HUES64 (cell line): ENCODE measurements around the gene EXD1.
"Not testable (repeated sequence)": the region's sequence is repeated elsewhere in the genome, so short reads cannot be mapped to it uniquely, and the experiment has no call there.

ENCODE experiments used
- H3K27ac ChIP-seq: 2 replicates; pipeline ENCODE4 v1.7.0; 2013; ENCODE audit warnings: low read depth, low read length, inconsistent platforms
- H3K27me3 ChIP-seq: 2 replicates; pipeline ENCODE4 v1.6.1; 2013; ENCODE audit warnings: mild to moderate bottlenecking, low read length; ENCODE audit not compliant: insufficient read depth
- H3K36me3 ChIP-seq: 2 replicates; pipeline ENCODE4 v1.6.1; 2013; ENCODE audit warnings: mild to moderate bottlenecking, low read length; ENCODE audit not compliant: insufficient read depth
- H3K4me1 ChIP-seq: 2 replicates; pipeline ENCODE4 v1.6.1; 2013; ENCODE audit warnings: mild to moderate bottlenecking, low read length, moderate library complexity; ENCODE audit not compliant: insufficient read depth
- H3K4me3 ChIP-seq: 2 replicates; pipeline ENCODE4 v1.5.1; 2013; ENCODE audit warnings: mild to moderate bottlenecking, low read length, moderate library complexity
- H3K9ac ChIP-seq: 2 replicates; pipeline ENCODE4 v1.6.1; 2013; ENCODE audit warnings: mild to moderate bottlenecking, low read depth, low read length
- H3K9me3 ChIP-seq: 2 replicates; pipeline ENCODE4 v1.6.1; 2013; ENCODE audit warnings: low read depth, low read length; ENCODE audit not compliant: insufficient read depth
- WGBS: fragments of 150-250, 120-280 bp; methylation state at CpG from one replicate; pipeline ENCODE4 v1.1.7; 2013; ENCODE audit warnings: missing lambda C conversion rate; 5-methylcytosine and 5-hydroxymethylcytosine counted together

Gene EXD1

DNA sequence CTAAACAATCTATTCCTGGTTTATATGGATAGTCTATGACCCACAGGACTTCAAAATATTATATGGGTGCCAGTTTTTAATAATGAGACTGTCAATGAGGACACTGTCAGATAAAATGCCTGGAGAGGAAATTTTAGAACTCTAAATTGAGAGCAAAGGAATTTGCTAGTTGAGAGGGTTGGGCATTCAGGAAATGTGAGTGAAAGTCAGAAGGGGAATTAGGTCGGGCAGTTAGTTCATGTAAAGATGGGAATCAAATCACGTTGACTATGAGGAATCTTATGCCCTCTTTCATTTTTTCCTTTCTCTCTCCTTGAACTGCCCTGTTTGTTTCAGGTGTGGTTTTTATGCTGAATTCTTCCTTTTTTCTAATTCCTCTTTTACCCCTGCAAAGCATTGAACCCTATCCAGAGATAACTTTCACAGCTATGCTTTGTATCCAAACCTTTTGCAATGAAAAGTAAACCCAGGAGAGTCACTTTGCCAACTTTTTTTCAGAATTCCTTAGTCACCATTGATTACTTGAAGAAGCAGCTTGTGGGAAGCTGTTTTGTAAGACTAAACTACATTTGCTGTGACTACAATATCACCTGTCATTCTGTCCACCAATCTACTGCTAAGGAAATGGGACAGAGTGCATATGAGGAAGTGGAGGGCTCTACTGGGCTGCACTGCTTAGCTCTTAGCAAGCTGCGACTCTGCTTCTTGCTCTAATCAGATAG lies 28.4 kb upstream of the EXD1 start:
- Histone ChIP-seq H3K4me1 (peaks cover 9% of the 10 kb centered on the region), H3K9ac (0 out of 2 replicates have a peak overlapping the region, but pooled peaks have one; percentile 18), H3K4me3 (no peak overlapping the region), H3K9me3 (no peaks in the 10 kb centered on the region), H3K27me3 (no peaks in the 10 kb centered on the region), H3K27ac (no peak overlapping the region), H3K36me3 (peaks cover 36% of the 10 kb centered on the region)
- WGBS = 89% methylated on average over 2 of the region's 3 CpGs

DNA sequence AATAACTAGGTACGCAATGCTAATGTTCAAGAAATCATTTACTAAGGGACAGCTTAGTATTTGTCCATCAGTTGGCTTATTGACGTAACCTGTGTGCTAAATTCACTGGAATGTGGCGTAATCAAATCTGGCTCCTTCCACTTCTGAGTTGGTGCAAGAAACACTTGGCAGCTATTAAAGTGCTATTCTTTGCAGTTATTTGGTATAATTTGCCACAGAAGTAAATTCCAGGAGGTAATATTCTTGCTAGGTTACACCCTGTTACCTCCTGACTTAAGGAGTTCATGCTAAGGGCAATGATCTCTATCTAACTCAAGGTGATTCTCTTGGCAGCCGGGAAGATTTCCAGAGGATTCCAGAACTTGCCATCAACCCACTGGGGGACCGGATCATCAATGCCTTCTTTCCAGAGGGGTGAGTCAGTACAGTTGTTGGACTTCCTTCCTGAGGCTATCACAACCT lies 26.1 kb upstream of the EXD1 start:
- WGBS = 94% methylated on average over 5 of the region's 5 CpGs
- H3K4me1 ChIP-seq = no peaks in the 10 kb centered on the region
- H3K4me3 ChIP-seq = no peak overlapping the region
- no peak overlapping the region for H3K27ac ChIP-seq
- no peaks in the 10 kb centered on the region for H3K9me3 ChIP-seq
- H3K36me3 ChIP-seq = peaks cover 26% of the 10 kb centered on the region
- no peaks in the 10 kb centered on the region for H3K27me3 ChIP-seq
- H3K9ac ChIP-seq = no peak overlapping the region

DNA sequence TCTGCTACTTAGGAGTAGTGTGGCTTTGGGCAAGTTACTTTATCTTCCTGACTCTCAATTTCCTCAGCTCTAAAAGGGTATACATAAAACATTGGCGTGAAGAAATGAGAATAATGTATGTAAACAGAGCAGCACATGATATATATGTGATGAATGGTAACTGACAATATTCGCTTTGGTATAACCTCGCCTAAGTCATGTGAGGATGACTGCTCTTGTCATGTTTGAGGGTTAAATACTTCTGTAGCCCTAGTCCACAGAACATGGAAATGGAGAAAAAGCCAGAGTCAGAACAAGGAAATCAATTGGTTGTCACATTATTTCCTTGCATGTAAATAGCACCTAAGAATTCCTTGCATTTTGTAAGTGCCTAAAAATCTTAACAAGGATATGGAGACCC lies 25.5 kb upstream of the EXD1 start:
- H3K27me3 ChIP-seq = no peaks in the 10 kb centered on the region
- 92% methylated on average over 3 of the region's 3 CpGs for WGBS
- H3K27ac ChIP-seq = no peak overlapping the region
- H3K9me3 ChIP-seq = no peaks in the 10 kb centered on the region
- H3K36me3 ChIP-seq = peaks cover 26% of the 10 kb centered on the region
- no peaks in the 10 kb centered on the region for H3K4me1 ChIP-seq
- H3K9ac ChIP-seq = no peak overlapping the region
- H3K4me3 ChIP-seq = no peak overlapping the region

DNA sequence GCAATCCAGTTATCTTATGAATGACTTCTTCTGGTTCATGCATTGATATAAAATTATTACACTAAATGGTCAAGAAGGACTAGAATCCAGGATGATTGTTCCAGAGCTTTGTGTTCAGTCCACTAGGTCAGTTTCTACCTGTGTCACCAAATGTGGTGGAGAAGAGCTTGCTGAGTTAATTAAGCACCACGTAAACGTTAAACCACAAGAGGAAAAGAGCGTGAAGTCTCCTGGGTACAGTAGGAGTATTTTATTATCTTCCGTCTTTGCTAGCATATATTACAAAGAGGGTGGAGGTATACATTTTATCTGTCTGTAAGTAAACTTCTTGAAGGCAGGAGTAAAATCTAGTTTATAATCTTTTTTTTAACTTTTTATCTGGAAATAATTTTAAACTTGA lies 24.0 kb upstream of the EXD1 start:
- Histone ChIP-seq H3K4me1 (no peaks in the 10 kb centered on the region), H3K27ac (no peak overlapping the region), H3K27me3 (no peaks in the 10 kb centered on the region), H3K9me3 (no peaks in the 10 kb centered on the region), H3K4me3 (no peak overlapping the region), H3K9ac (no peak overlapping the region), H3K36me3 (peaks cover 26% of the 10 kb centered on the region)
- WGBS = 99% methylated on average over 4 of the region's 4 CpGs

DNA sequence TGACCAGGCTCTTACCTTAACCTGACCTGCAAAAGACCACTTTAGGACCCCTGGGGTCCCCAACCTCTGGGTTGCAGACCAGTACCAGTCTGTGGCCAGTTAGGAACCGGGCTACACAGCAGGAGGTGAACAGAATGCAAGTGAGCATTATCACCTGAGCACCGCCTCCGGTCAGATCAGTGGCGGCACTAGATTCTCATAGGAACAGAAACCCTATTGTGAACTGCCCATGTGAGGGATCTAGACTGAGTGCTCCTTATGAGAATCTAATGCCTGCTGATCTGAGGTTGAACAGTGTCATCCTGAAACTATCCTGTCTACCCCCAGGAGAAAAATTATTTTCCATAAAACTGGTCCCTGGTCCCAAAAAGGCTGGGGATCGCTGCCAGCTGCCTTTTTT lies 20.9 kb upstream of the EXD1 start:
- Histone ChIP-seq H3K4me3 (no peak overlapping the region), H3K36me3 (peaks cover 12% of the 10 kb centered on the region), H3K27ac (no peak overlapping the region), H3K9me3 (no peaks in the 10 kb centered on the region), H3K27me3 (no peaks in the 10 kb centered on the region), H3K9ac (no peak overlapping the region), H3K4me1 (no peaks in the 10 kb centered on the region)
- 91% methylated on average over 5 of the region's 5 CpGs for WGBS

DNA sequence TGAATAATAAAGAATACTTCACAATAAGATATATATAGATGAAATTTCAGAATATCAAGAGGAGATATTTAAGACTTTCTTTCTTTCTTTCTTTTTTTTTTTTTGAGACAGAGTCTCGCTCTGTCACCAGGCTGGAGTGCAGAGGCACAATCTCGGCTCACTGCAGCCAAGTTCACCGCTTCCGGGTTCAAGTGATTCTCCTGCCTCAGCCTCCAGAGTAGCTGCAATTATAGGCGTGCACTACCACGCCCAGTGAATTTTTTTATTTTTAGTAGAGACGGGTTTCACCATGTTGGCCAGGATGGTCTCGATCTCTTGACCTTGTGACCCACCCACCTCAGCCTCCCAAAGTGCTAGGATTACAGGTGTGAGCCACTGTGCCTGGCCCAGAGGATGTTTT lies 20.2 kb upstream of the EXD1 start:
- not testable (repeated sequence) for H3K4me3 ChIP-seq, H3K27me3 ChIP-seq, H3K4me1 ChIP-seq, H3K27ac ChIP-seq, H3K9me3 ChIP-seq, H3K9ac ChIP-seq
- H3K36me3 ChIP-seq = peaks cover 12% of the 10 kb centered on the region
- 88% methylated on average over 8 of the region's 8 CpGs for WGBS

DNA sequence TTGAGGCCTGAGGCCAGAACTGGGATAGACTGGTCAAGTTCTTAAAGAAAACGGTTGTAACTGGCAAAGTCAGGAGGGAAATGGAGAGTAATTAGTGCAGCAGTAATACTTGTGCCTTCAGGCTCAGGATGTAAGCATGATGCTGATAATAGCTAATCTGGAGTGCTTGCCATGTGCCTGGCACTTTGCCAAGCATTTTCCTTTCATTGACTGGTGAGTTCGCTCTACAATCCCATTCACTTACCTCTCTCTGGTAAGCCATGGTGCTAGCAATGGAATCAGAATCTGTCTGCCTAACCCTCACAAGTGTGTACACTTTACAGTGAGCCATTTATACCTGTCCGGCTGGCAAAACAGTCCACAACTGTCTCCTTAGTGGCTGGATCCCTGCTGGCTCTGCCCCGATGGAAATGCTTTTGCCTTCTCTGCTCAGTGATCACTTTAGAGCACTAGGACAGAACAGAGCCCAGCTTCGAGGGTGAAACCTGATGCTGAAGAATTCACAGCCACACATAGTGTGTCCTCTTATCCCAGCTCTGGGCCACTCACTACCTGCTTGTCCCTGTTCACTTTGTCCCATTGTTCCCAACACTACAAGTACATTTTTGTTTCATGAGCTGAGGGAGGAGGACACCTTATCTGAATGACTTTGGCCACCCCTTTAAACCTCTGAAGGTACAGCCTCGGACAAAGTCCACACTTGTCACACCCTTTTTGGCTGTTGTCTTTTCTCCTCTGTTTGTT lies 10.8 kb upstream of the EXD1 start:
- H3K4me1 ChIP-seq = no peaks in the 10 kb centered on the region
- peaks cover 25% of the 10 kb centered on the region for H3K36me3 ChIP-seq
- H3K27ac ChIP-seq = no peak overlapping the region
- H3K27me3 ChIP-seq = no peaks in the 10 kb centered on the region
- no peak overlapping the region for H3K9ac ChIP-seq
- H3K4me3 ChIP-seq = no peak overlapping the region
- H3K9me3 ChIP-seq = no peaks in the 10 kb centered on the region
- WGBS = 90% methylated on average over 6 of the region's 6 CpGs

DNA sequence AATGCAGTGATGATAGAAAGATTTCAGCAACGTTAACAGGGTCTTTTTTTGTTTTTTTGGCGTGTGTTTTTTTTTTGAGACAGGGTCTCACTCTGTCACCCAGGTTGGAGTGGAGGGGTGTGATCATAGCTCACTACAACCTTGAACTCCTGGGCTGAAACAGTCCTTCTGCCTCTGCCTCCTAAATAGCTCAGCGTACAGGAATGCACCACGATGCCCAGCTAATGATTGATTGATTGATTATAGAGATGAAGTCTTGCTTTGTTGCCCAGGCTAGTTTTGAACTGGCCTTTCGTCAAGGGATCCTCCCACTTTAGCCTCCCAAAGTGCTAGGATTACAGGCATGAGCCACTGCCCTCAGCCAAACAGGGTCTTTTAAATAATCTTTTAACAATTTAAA lies 7.5 kb upstream of the EXD1 start:
- WGBS = 85% methylated on average over 5 of the region's 5 CpGs
- Histone ChIP-seq H3K27ac (no peak overlapping the region), H3K36me3 (peaks cover 6% of the 10 kb centered on the region), H3K4me1 (no peaks in the 10 kb centered on the region), H3K27me3 (no peaks in the 10 kb centered on the region), H3K9ac (no peak overlapping the region), H3K9me3 (no peaks in the 10 kb centered on the region), H3K4me3 (no peak overlapping the region)

DNA sequence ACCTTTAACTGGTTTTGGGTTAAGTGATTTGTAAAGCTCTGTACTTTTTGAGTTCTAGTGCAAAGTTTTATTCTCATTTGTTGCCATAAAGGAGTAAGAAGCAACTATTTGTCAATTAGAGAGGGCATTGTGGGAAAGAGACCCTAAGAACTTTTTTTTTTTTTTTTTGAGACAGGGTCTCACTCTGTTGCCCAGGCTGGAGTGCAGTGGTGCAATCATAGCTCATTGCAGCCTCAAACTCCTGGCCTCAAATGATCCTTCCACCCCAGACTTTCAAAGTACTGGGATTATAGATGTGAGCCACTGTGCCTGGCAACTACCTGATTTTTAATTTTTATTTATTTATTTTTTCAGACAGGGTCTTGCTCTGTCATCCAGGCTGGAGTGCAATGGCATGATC lies 5.4 kb upstream of the EXD1 start:
- H3K9me3 ChIP-seq = no peaks in the 10 kb centered on the region
- no peaks in the 10 kb centered on the region for H3K27me3 ChIP-seq
- H3K36me3 ChIP-seq = no peaks in the 10 kb centered on the region; the same call in 1 of the 2 replicates
- no peak overlapping the region for H3K4me3 ChIP-seq
- H3K9ac ChIP-seq = no peak overlapping the region
- peaks cover 3% of the 10 kb centered on the region; the same call in 1 of the 2 replicates for H3K4me1 ChIP-seq
- no peak overlapping the region for H3K27ac ChIP-seq

DNA sequence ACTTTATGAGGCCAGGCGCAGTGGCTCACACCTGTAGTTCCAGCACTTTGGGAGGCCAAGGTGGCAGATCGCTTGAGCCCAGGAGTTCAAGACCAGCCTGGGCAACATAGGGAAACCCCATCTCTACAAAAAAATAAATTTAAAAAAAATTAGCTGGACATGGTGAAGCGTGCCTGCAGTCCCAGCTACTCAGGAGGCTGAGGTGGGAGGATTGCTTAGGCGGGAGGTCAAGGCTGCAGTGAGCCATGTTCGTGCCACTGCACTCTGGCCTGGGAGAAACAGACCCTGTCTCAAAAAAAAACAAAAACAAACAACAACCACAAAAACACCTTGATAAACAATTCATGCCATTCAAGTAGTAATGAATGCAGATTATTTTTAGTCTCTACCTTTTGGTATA lies 4.7 kb upstream of the EXD1 start:
- not testable (repeated sequence) for H3K9ac ChIP-seq, H3K27me3 ChIP-seq, H3K4me1 ChIP-seq, H3K36me3 ChIP-seq, H3K9me3 ChIP-seq, H3K27ac ChIP-seq, H3K4me3 ChIP-seq
- 91% methylated on average over 5 of the region's 5 CpGs for WGBS

DNA sequence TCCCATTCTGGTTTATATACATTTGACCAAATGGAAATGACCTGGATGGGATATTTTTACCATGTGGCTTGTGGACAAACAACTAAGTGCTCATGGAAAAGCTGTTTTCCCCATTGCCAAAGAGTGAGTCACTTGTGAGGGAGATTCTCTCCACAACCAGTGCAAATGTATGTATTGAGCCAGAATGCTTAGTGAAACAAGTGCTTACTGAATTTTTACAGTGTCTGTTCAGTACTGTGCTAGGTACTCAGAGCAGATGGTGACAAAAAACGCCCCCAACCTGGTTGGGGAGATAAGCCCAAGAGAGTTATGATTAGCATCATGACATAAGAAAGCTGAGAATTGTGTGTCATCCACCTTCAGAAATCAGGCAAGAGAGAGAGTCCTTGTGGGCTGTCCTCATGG lies 2.8 kb upstream of the EXD1 start:
- Histone ChIP-seq H3K4me1 (peaks cover 3% of the 10 kb centered on the region; the same call in 1 of the 2 replicates), H3K36me3 (no peaks in the 10 kb centered on the region; the same call in 1 of the 2 replicates), H3K9ac (no peak overlapping the region), H3K9me3 (no peaks in the 10 kb centered on the region), H3K27me3 (peaks cover 5% of the 10 kb centered on the region; the same call in 1 of the 2 replicates), H3K4me3 (no peak overlapping the region), H3K27ac (no peak overlapping the region)
- WGBS = 87% methylated on average over 1 of the region's 1 CpG
